ENCODE data around the gene TUBB6.

TUBB6 gene

GRCh38 chr18:12307701-12308385, at the start of gene TUBB6:
Gene TUBB6, plus strand, starts transcription at chr18:12308241. Its CDS starts 52 bp downstream, at chr18:12308293.
- peak; percentile 54 for DNase-seq

GRCh38 chr18:12258719-12259705, 49.0 kb upstream of the TUBB6 start:
- DNase-seq, result no peak

- no peak for DNase-seq
Measured at GRCh38 chr18:12262748-12263147, 45.3 kb upstream of the TUBB6 start.

- DNase-seq, result no peak
Measured at GRCh38 chr18:12264864-12265263, 43.2 kb upstream of the TUBB6 start.

GRCh38 chr18:12271376-12272235, 36.4 kb upstream of the TUBB6 start:
- peak; percentile 79 for DNase-seq

GRCh38 chr18:12274793-12275192, 33.2 kb upstream of the TUBB6 start:
- no peak for DNase-seq

- no peak for DNase-seq
Measured at GRCh38 chr18:12276736-12277554, 31.1 kb upstream of the TUBB6 start.

- no peak for DNase-seq
Measured at GRCh38 chr18:12278215-12278671, 29.8 kb upstream of the TUBB6 start.

- no peak for DNase-seq
Measured at GRCh38 chr18:12278741-12279682, 29.0 kb upstream of the TUBB6 start.

GRCh38 chr18:12279781-12280531, 28.1 kb upstream of the TUBB6 start:
- no peak for DNase-seq

- DNase-seq, result no peak
Measured at GRCh38 chr18:12281861-12282260, 26.2 kb upstream of the TUBB6 start.

- DNase-seq, result no peak
Measured at GRCh38 chr18:12282442-12283039, 25.5 kb upstream of the TUBB6 start.

- no peak for DNase-seq
Measured at GRCh38 chr18:12283256-12283655, 24.8 kb upstream of the TUBB6 start.

- no peak for DNase-seq
Measured at GRCh38 chr18:12283666-12284065, 24.4 kb upstream of the TUBB6 start.

- DNase-seq, result no peak
Measured at GRCh38 chr18:12287131-12287681, 20.8 kb upstream of the TUBB6 start.

GRCh38 chr18:12287684-12288402, 20.2 kb upstream of the TUBB6 start:
- DNase-seq, result no peak

- no peak for DNase-seq
Measured at GRCh38 chr18:12288403-12288755, 19.7 kb upstream of the TUBB6 start.

GRCh38 chr18:12290086-12290485, 18.0 kb upstream of the TUBB6 start:
- no peak for DNase-seq

GRCh38 chr18:12291161-12291560, 16.9 kb upstream of the TUBB6 start:
- DNase-seq, result no peak
